Measurements from ENCODE around the gene CDK15. TPM values are rescaled to one million over a fixed set of nuclear protein-coding genes. Genes with fewer than 3 reads are reported as not detected.

Gene CDK15
- total and polyA plus RNA-seq, 8 donors: 0.20 to 0.84 (median 0.43) TPM

DNA sequence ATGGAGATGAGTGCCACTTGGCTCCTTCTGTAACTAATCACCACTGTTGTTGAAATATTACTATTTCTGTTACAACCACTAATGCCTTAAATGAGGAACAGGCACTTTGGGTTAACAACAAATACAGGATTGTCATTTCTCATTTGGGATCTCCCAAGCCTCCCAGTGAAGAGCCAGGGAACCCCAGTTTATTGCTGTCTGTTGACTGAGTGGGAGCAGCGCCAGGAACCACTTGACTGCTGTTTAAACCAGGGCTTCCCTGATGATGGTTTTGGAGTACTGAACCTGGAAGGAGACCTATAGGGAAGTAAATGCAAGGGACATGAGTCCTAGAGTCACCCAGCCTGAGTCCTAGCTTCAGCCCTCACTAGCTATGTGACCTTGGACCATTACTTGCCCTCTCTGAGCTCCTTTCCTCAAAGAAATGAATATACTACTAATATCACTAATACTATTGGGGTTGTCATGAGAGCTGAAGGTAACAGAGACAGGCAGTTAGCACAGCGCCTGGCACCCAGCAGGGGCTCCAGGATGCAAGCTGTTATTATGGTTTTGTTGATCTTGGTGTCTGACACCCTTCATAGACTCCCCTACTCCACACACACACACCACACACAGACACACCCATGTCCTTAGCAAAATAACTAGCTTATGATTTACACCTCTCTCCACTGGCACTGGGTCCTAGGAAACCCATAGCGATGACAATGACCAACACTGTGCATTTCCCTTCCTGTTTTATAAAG is 123.1 kb downstream of the CDK15 start:
- TF ChIP-seq, protein P1, sequence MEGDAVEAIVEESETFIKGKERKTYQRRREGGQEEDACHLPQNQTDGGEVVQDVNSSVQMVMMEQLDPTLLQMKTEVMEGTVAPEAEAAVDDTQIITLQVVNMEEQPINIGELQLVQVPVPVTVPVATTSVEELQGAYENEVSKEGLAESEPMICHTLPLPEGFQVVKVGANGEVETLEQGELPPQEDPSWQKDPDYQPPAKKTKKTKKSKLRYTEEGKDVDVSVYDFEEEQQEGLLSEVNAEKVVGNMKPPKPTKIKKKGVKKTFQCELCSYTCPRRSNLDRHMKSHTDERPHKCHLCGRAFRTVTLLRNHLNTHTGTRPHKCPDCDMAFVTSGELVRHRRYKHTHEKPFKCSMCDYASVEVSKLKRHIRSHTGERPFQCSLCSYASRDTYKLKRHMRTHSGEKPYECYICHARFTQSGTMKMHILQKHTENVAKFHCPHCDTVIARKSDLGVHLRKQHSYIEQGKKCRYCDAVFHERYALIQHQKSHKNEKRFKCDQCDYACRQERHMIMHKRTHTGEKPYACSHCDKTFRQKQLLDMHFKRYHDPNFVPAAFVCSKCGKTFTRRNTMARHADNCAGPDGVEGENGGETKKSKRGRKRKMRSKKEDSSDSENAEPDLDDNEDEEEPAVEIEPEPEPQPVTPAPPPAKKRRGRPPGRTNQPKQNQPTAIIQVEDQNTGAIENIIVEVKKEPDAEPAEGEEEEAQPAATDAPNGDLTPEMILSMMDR (IDR thresholded peaks at IDR 0.05): no peak
- H3K4me1 ChIP-seq: no peaks in the 10 kb centered on the region
- peaks cover 0 to 7% of the 10 kb centered on the region in 2 donors for H3K27me3 ChIP-seq
- H3K27ac ChIP-seq: no peak overlapping the region
- intact Hi-C loops (cut with DNase I): no loop called here
- ATAC-seq: no peak
- no peaks in the 10 kb centered on the region for H3K36me3 ChIP-seq
- no peak for DNase-seq
- H3K4me3 ChIP-seq: no peak overlapping the region
- no peaks in the 10 kb centered on the region for H3K9me3 ChIP-seq

DNA sequence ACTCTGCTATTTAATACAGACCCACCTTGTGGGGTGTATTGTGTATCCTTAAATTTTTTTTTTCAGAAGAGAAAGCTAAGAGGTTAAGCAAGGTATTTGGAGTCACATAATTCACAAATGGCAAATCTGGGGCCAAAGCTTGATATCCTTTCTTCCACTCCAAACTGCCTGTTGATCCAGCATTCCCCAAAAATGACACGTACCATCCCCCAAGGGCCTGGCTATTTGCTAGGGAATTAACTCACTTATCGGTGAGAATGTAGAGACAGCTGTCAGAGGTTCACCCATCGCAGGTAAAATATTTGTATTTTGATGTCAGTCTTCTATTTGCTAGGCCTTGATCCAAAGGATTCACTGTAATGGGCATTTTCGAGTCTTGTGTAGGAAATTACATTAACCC is 123.7 kb downstream of the CDK15 start:
- intact Hi-C loops (cut with DNase I): no loop called here
- peaks cover 0 to 7% of the 10 kb centered on the region in 2 donors for H3K27me3 ChIP-seq
- no peak for ATAC-seq
- no peaks in the 10 kb centered on the region for H3K9me3 ChIP-seq
- no peak overlapping the region for H3K4me3 ChIP-seq
- no peak overlapping the region for H3K27ac ChIP-seq
- TF ChIP-seq, protein P1 (IDR thresholded peaks at IDR 0.05): no peak
- H3K36me3 ChIP-seq: no peaks in the 10 kb centered on the region
- no peak for DNase-seq
- H3K4me1 ChIP-seq: no peaks in the 10 kb centered on the region

DNA sequence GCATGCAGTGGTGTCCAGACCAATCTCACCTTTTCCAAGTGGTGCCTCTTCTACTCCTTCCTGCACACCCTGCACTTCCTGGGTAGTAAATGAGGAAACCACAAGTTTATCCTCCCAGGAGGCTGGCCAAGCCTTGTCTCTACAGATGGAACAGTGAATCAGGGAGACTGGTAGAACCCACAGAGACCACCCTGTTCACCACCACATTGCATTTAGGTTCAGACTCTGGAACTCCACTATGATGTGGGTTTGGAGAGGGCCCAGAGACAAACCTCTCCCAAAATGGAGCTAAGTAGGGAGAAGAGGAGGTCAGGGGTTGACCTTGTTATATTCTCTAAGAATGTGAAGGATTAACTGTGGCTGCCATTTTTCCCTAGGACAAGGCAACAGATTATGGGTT is 124.5 kb downstream of the CDK15 start:
- ATAC-seq (no peak), DNase-seq (no peak)
- TF ChIP-seq, protein P1 (IDR thresholded peaks at IDR 0.05): no peak
- Histone ChIP-seq H3K27me3 (peaks cover 0 to 7% of the 10 kb centered on the region in 2 donors), H3K27ac (no peak overlapping the region), H3K9me3 (no peaks in the 10 kb centered on the region), H3K36me3 (no peaks in the 10 kb centered on the region), H3K4me1 (no peaks in the 10 kb centered on the region), H3K4me3 (no peak overlapping the region)
- intact Hi-C loops (cut with DNase I): no loop called here

DNA sequence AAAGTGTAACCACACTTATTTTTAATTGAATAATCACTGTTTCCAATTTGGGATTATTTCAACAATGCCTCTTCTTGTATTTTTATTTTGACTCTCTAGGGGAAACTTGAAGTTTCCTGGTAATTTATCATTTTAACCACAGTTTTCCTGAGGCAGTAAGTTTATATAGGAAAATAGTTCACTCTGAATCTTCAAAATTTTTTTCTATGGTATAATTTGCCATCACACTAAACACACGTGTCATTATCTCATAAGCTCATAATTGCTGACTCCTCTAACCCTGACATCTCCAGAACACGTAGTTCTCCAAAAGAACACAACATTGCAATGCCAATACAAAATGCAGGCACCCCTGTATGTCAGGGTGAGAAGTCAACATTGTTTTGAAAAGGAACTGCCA is 125.1 kb downstream of the CDK15 start:
- ATAC-seq (no peak), DNase-seq (no peak)
- no peak overlapping the region for H3K4me3 ChIP-seq
- no peak overlapping the region for H3K27ac ChIP-seq
- no peaks in the 10 kb centered on the region for H3K9me3 ChIP-seq
- intact Hi-C loops (cut with DNase I): no loop called here
- H3K36me3 ChIP-seq: no peaks in the 10 kb centered on the region
- TF ChIP-seq, protein P1 (IDR thresholded peaks at IDR 0.05): no peak
- no peaks in the 10 kb centered on the region for H3K4me1 ChIP-seq
- peaks cover 0 to 7% of the 10 kb centered on the region in 2 donors for H3K27me3 ChIP-seq

DNA sequence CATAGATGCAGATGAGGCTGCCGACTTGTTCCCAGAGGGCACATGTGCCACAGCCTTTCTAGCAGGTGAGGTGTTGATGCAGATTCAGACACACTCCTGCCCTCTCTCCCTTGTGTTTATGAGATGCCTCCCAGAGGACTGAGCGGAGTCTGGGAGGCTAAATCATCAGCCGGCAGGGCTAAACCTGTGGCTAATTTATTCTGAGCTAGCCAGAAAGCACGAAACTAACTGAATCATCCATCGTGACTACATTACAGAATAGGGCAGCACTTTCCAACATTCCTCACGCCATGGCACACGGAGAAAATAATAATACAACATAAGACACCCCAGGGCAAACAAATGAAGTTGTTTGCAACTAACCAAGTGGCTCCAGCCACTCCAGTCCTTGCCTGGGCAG is 125.6 kb downstream of the CDK15 start:
- ATAC-seq (no peak), DNase-seq (no peak)
- H3K9me3 ChIP-seq: no peaks in the 10 kb centered on the region
- no peaks in the 10 kb centered on the region for H3K4me1 ChIP-seq
- TF ChIP-seq, protein P1 (IDR thresholded peaks at IDR 0.05): no peak
- intact Hi-C loops (cut with DNase I): no loop called here
- no peaks in the 10 kb centered on the region for H3K36me3 ChIP-seq
- peaks cover 0 to 7% of the 10 kb centered on the region in 2 donors for H3K27me3 ChIP-seq
- no peak overlapping the region for H3K4me3 ChIP-seq
- H3K27ac ChIP-seq: no peak overlapping the region

Data from left lung (tissue), 10 donors.